IMR-90 (cell line): ENCODE results near the gene ABHD17A. TPM values are rescaled to one million over a fixed set of nuclear protein-coding genes. Genes with fewer than 3 reads are reported as not detected.

ENCODE experiments used
- ATAC-seq: fragments of 200-7000 bp; cut with Tn5 transposase; 2 replicates; pipeline ENCODE4 v1.9.1; 2020; ENCODE audit warnings: low read depth, mild to moderate bottlenecking, moderate library complexity
- BruUV-seq: library from RNA; stranded (reverse); fragments of 400-500 nt; replicated peaks from 2 replicates; lab custom pipeline; 2021; lab: Mats Ljungman, UMichigan
- CTCF ChIA-PET: fragments of 300-600 bp; formaldehyde crosslinking; extraction: SDS; loops from one replicate; lab custom pipeline; 2021; ENCODE audit warnings: antibody characterized with exemption; lab: Yijun Ruan, JAX
- POLR2A ChIA-PET: fragments of 300-600 bp; sonication (Branson Sonifier 250); formaldehyde crosslinking; loops from one replicate; lab custom pipeline; 2022; ENCODE audit warnings: antibody characterized with exemption; ENCODE audit not compliant: unreplicated experiment; lab: Charles Lee
- DNase-seq: peaks from one replicate; pipeline ENCODE4 v3.0.0; 2013
- H2AFZ ChIP-seq: replicated peaks from 2 replicates; pipeline ENCODE3; 2013; ENCODE audit warnings: low read length, mild to moderate bottlenecking; ENCODE audit not compliant: poor library complexity
- H2AK5ac ChIP-seq: 2 replicates; pipeline ENCODE4 v1.6.1; 2013; ENCODE audit warnings: low read depth, low read length, inconsistent platforms
- H2AK9ac ChIP-seq: replicated peaks from 2 replicates; pipeline ENCODE3; 2013; ENCODE audit warnings: mild to moderate bottlenecking, low read depth, low read length, moderate library complexity; ENCODE audit not compliant: poor library complexity
- H2BK120ac ChIP-seq: 2 replicates; pipeline ENCODE4 v1.6.1; 2013; ENCODE audit warnings: low read depth, low read length, inconsistent platforms
- H2BK15ac ChIP-seq: 3 replicates; pipeline ENCODE4 v1.6.1; 2013; ENCODE audit warnings: low read depth, low read length, inconsistent platforms
- H2BK20ac ChIP-seq: 2 replicates; pipeline ENCODE4 v1.6.1; 2013; ENCODE audit warnings: low read depth, mild to moderate bottlenecking, inconsistent platforms, low read length, moderate library complexity
- H2BK5ac ChIP-seq: 2 replicates; pipeline ENCODE4 v1.6.1; 2013; ENCODE audit warnings: mild to moderate bottlenecking, low read depth, low read length, inconsistent platforms; ENCODE audit not compliant: poor library complexity, severe bottlenecking
- H3K14ac ChIP-seq: replicated peaks from 2 replicates; pipeline ENCODE4 v1.6.1; 2013; ENCODE audit warnings: low read depth, low read length, inconsistent platforms
- H3K18ac ChIP-seq: 2 replicates; pipeline ENCODE4 v1.6.1; 2013; ENCODE audit warnings: low read depth, low read length, control low read depth
- H3K23ac ChIP-seq: 2 replicates; pipeline ENCODE4 v1.6.1; 2013; ENCODE audit warnings: low read depth, low read length, inconsistent platforms
- H3K27ac ChIP-seq: 2 replicates; pipeline ENCODE4 v1.5.1; 2013; ENCODE audit warnings: mild to moderate bottlenecking, control low read depth, low read length; ENCODE audit not compliant: insufficient read depth
- H3K27me3 ChIP-seq: 2 replicates; pipeline ENCODE4 v1.6.1; 2013; ENCODE audit warnings: low read length; ENCODE audit not compliant: control insufficient read depth, insufficient read depth
- H3K36me3 ChIP-seq: 2 replicates; pipeline ENCODE4 v1.6.1; 2013; ENCODE audit warnings: low read length, mixed read lengths; ENCODE audit not compliant: control insufficient read depth, insufficient read depth
- H3K4ac ChIP-seq: 2 replicates; pipeline ENCODE4 v1.6.1; 2013; ENCODE audit warnings: low read depth, low read length, inconsistent platforms
- H3K4me1 ChIP-seq: 2 replicates; pipeline ENCODE4 v1.6.1; 2013; ENCODE audit warnings: low read length, mixed read lengths; ENCODE audit not compliant: control insufficient read depth, insufficient read depth
- H3K4me2 ChIP-seq: 2 replicates; pipeline ENCODE4 v1.6.1; 2013; ENCODE audit warnings: low read depth, mild to moderate bottlenecking, control low read depth, low read length, moderate library complexity
- H3K4me3 ChIP-seq: 2 replicates; pipeline ENCODE4 v1.5.1; 2013; ENCODE audit warnings: low read depth, mild to moderate bottlenecking, control low read depth, low read length, moderate library complexity; ENCODE audit not compliant: insufficient read depth
- H3K56ac ChIP-seq: 2 replicates; pipeline ENCODE4 v1.6.1; 2013; ENCODE audit warnings: low read length, inconsistent platforms; ENCODE audit not compliant: insufficient read depth; ENCODE audit errors: extremely low read depth
- H3K79me1 ChIP-seq, 2 experiments: 2 replicates each; pipeline ENCODE4 v1.6.1; 2013; ENCODE audit warnings: low read length in 2 of 2, inconsistent platforms in 1 of 2, low read depth in 1 of 2
- H3K9ac ChIP-seq: 2 replicates; pipeline ENCODE4 v1.6.1; 2013; ENCODE audit warnings: low read depth, low read length, control low read depth
- H3K9me1 ChIP-seq: 2 replicates; pipeline ENCODE4 v1.6.1; 2013; ENCODE audit warnings: low read length, inconsistent platforms; ENCODE audit not compliant: insufficient read depth
- H3K9me3 ChIP-seq: 2 replicates; pipeline ENCODE4 v1.6.1; 2013; ENCODE audit warnings: low read length; ENCODE audit not compliant: control insufficient read depth, insufficient read depth
- H4K20me1 ChIP-seq: 2 replicates; pipeline ENCODE4 v1.6.1; 2013; ENCODE audit warnings: low read length, inconsistent platforms; ENCODE audit not compliant: insufficient read depth
- H4K5ac ChIP-seq: 2 replicates; pipeline ENCODE4 v1.6.1; 2013; ENCODE audit warnings: mild to moderate bottlenecking, low read depth, low read length, control low read depth
- H4K8ac ChIP-seq, 2 experiments: 2 replicates each; pipeline ENCODE4 v1.6.1; 2013; ENCODE audit warnings: low read depth in 2 of 2, low read length in 2 of 2, control low read depth in 1 of 2, inconsistent platforms in 1 of 2
- H4K91ac ChIP-seq: 2 replicates; pipeline ENCODE4 v1.6.1; 2013; ENCODE audit warnings: low read depth, low read length, inconsistent platforms; ENCODE audit not compliant: insufficient read depth
- CEBPB ChIP-seq: IDR thresholded peaks from 2 replicates; pipeline ENCODE4 v1.6.1; 2012; ENCODE audit warnings: low read depth, low read length, improper control_type of control experiment
- MAZ ChIP-seq: IDR thresholded peaks from 2 replicates; pipeline ENCODE4 v1.6.1; 2012; ENCODE audit warnings: low read depth, mild to moderate bottlenecking, low read length, improper control_type of control experiment, moderate library complexity, borderline replicate concordance
- RAD21 ChIP-seq: IDR thresholded peaks from 2 replicates; pipeline ENCODE4 v1.6.1; 2012; ENCODE audit warnings: low read length, improper control_type of control experiment
- WGBS, 2 experiments: methylation state at CpG; one replicate each; pipeline versions ENCODE4 v1.1.5 to v1.1.7; 2013; ENCODE audit warnings: missing lambda C conversion rate in 2 of 2; ENCODE audit not compliant: insufficient read length in 1 of 2; ENCODE audit errors: extremely low coverage in 2 of 2; 5-methylcytosine and 5-hydroxymethylcytosine counted together
- dilution Hi-C: fragments of 300-500 bp; cut with HindIII; formaldehyde crosslinking; loops from one replicate; pipeline ENCODE4 v1.14.3; 2018; ENCODE audit warnings: low sequenced_read_pairs; ENCODE audit not compliant: unreplicated experiment
- in situ Hi-C: fragments of 300-500 bp; cut with MboI; formaldehyde crosslinking; loops from 3 replicates; pipeline ENCODE4 v1.14.3; 2019; ENCODE audit warnings: low sequenced_read_pairs, inconsistent platforms, mixed read lengths
- intact Hi-C: fragments of 100-400 bp; cut with micrococcal nuclease; formaldehyde crosslinking; loops from 2 replicates; pipeline ENCODE4 v1.10.0; 2022
- polyA plus RNA-seq, 3 experiments: library from polyadenylated mRNA; depleted of rRNA; stranded (reverse); fragments of >200 nt; gene quantifications; 2 replicates each; pipeline ENCODE4 v1.2.3, GENCODE V29; 2012; ENCODE audit warnings: low replicate concordance in 1 of 3
- total RNA-seq: library from RNA; depleted of rRNA; stranded (reverse); fragments of >200 nt; gene quantifications from 2 replicates; pipeline ENCODE4 v1.2.3, GENCODE V29; 2012

The ABHD17A gene
- total and polyA plus RNA-seq, 2 of the 4 experiments (the other 2 are of a cell fraction) = 37.8 to 76.2 TPM

- H2AFZ ChIP-seq = peak overlapping the region; percentile 97
- dilution Hi-C loops (no loop called here), intact Hi-C loops (loop anchor here (1.0 kb wide), 2 partner anchors 19 to 40 kb away; partner anchors contain the start of gene ABHD17A), in situ Hi-C loops (no loop called here)
- ATAC-seq = no peak
- no peak overlapping the region; the same call in 2 of the 3 replicates for H2BK15ac ChIP-seq
- H4K20me1 ChIP-seq = peaks cover 21% of the 10 kb centered on the region
- no peak for DNase-seq
- H3K18ac ChIP-seq = no peak overlapping the region
- H4K91ac ChIP-seq = peak overlapping the region; percentile 46
- H4K5ac ChIP-seq = peak overlapping the region; percentile 42
- H3K9ac ChIP-seq = 0 out of 2 replicates have a peak overlapping the region, but pooled peaks have one; percentile 10
- no peak overlapping the region for H3K23ac ChIP-seq
- H3K27me3 ChIP-seq = no peaks in the 10 kb centered on the region
- H2BK20ac ChIP-seq = no peak overlapping the region
- 0 out of 2 replicates have a peak overlapping the region, but pooled peaks have one; percentile 49 for H3K14ac ChIP-seq
- H3K56ac ChIP-seq = peak overlapping the region; percentile 46; the same call in 1 of the 2 replicates
- peaks cover 6% of the 10 kb centered on the region for H3K4me1 ChIP-seq
- H2AK9ac ChIP-seq = peak overlapping the region; percentile 100
- ChIA-PET CTCF (no interaction called here), POLR2A (no interaction called here)
- WGBS, 2 experiments = 48% methylated on average over 6 of the region's 8 CpGs; no CpG with 5 or more reads in 1 of the 2 experiments
- H3K9me1 ChIP-seq = peaks cover 13% of the 10 kb centered on the region; the same call in 1 of the 2 replicates
- peak overlapping the region; percentile 65 to 97 for H4K8ac ChIP-seq
- H3K9me3 ChIP-seq = no peaks in the 10 kb centered on the region
- H3K4me2 ChIP-seq = peak overlapping the region; percentile 23; the same call in 1 of the 2 replicates
- H3K36me3 ChIP-seq = peaks cover 2% of the 10 kb centered on the region; the same call in 1 of the 2 replicates
- BruUV-seq = no TSS peak
- no peak overlapping the region for H3K4me3 ChIP-seq
- H3K4ac ChIP-seq = peak overlapping the region; percentile 76
- no peak overlapping the region for H2BK5ac ChIP-seq
- H3K79me1 ChIP-seq = peaks cover 17 to 39% of the 10 kb centered on the region in 2 experiments
- H2BK120ac ChIP-seq = peak overlapping the region; percentile 30; the same call in 1 of the 2 replicates
- TF ChIP-seq MAZ (no peak), RAD21 (no peak), CEBPB (no peak)
- peak overlapping the region; percentile 61; the same call in 1 of the 2 replicates for H2AK5ac ChIP-seq
- H3K27ac ChIP-seq = peak overlapping the region; percentile 23; the same call in 1 of the 2 replicates
These were observed 19.5 kb upstream of the ABHD17A start for GRCh38 chr19:1904860-1905109.
